NCI-H1048 (cell line): ENCODE data around the gene TFG.

Experiments used
- DNase-seq: peaks from one replicate; lab custom pipeline; 2025; lab: John Stamatoyannopoulos, UW

The TFG gene

DNA sequence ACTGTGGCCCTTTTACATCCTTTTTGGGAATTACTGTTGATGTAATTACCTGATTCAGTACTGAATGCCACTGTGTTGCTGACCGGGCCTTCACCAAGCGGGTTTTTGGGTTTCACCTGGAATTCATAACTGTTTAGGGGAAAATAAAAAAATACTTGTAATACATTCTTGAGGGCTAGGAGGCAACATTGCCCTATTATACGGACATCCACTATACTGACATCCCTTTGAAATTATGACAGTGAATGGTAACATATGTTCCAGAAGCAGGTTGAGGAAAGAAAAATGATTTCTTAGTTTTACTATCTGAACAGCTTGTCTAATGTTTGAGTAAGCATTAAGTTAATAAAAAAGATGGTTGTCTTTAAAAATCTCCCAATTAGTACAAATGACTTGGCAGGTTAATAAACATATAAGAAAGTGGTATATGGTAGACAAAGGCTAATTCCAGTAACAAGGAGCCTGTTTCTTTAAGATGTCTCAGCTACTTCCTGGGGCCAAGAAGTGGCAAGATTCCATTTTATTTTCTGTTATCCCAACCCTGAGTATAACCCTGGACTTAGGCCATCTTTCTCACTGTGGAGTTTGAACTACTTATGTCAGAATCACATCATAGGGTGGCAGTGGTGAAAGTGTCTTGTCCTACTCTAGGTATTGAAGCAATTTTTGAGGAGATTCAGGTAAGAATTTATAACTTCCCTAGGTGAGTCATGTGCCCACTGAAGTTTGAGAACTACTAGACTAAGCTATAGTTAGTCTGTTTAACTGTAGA, 45.5 kb downstream of the TFG start:
- DNase-seq, result no peak

- DNase-seq, result no peak
Observed at GRCh38 chr3:100756441-100756840, 47.1 kb downstream of the TFG start.

- no peak for DNase-seq
Observed at GRCh38 chr3:100759159-100759558, 49.9 kb downstream of the TFG start.

DNA sequence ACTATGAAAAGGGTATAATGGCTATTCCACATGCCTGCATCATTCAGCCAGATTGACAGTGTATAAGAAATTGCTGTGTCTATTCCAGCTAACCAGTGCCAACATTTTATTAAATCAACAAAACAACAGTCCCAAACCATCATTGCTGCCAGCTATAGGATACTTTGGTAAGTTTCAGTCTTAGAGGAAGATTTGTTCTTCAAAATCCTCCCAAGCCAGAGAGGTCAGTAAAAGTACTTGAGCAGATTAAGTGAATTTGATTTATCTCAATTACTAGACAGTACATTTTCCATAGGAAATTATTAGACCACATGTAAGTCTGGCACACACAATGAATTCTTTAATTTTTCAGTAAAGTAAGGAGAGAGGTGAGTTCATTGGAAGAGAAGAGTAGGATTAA, 50.7 kb downstream of the TFG start:
- DNase-seq, result no peak

- DNase-seq, result no peak
Observed at GRCh38 chr3:100760377-100760776, 51.1 kb downstream of the TFG start.

DNA sequence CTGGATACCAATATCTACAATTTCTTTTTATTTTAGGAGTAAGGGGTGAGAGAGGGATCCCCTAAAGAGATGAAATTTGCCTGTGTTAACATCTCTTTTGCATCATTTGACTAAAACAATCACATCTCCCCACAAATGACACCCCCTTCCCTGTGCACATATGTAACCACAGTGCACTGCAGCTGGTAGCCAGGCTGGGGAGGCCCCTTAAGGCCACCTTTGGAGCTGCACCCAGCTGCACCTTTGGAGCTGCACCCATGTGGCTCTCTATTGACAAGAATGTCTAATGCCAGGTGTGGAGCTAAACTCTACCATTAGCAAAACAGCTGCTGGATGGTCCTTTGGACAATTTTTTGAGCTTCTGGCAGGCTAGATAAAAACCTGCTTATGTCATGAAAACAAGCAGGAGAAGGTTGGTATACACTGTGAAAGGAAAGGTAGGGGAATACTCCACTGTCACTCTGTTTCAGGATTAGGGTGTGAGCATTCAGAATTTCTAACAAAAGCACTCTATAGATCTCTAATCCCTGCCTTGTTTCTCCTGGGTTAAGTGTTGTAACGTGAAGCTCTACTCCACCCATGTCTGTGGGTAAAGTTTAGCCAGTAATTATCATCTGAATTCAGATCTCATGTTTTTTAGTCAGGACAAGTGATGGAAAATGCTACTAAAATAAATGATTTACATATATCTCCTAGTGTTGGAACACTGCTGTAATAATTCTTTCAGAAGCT, 52.1 kb downstream of the TFG start:
- no peak for DNase-seq

DNA sequence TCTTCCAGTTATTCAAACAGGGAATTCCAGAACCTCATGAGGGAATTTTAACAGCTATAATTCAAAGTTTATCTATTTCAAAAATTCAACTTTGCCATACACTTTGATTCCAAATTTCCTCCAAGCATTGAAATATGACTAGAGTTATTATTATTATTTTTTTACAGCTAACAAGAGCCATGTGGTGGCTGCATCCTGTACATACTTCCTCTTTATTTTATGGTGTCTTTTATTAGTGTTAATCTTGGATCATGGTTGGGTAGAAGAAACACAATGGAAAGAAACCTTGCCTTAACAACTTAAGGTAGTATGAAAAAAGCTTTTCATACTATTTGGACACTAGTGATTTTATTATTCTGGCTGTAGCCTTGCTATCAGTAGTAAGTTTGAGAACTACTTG, 52.7 kb downstream of the TFG start:
- no peak for DNase-seq

- no peak for DNase-seq
Observed at GRCh38 chr3:100765437-100765975, 56.2 kb downstream of the TFG start.

DNA sequence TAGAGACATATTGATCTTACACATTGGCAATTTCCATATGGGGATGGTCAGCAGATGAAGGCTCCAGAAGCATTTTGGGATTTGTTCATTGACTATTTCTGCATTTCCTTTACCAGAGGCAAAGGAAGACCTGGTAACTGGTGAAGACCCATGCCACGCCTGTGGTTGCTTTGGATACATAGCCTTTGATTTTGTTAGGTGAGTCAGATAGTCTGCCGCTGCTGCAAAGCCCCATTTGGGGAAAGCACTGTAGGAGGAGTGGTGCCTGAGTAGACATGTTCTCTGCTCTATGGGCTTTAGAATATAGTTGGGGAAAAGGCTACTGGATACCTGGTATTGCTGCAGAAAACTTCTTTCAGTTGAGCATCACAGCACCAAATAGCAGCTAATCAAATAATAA, 56.8 kb downstream of the TFG start:
- no peak for DNase-seq

GRCh38 chr3:100769693-100770092, 60.4 kb downstream of the TFG start:
- DNase-seq, result no peak

- no peak for DNase-seq
Observed at GRCh38 chr3:100775226-100775625, 65.9 kb downstream of the TFG start.

DNA sequence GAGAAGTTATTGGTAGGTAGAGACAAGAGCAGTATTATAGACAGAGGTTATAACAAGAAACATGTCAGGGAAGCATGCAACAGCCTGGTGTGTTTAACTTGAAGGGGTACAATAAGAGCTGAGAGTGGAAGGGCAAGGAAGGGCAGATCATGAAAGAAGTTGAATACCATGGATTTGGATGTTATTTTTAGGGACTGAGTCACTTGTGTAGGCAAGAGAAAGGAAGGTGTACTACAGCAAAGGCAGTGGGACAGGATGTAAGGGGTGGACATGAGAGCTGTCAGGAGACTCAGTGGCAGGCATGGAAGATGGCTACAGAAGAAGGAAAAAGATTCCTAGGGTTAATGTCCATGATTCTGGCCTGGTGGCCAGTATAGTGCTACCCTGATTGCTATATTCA, 66.4 kb downstream of the TFG start:
- no peak for DNase-seq

GRCh38 chr3:100776097-100776729, 66.9 kb downstream of the TFG start:
- DNase-seq, result no peak

DNA sequence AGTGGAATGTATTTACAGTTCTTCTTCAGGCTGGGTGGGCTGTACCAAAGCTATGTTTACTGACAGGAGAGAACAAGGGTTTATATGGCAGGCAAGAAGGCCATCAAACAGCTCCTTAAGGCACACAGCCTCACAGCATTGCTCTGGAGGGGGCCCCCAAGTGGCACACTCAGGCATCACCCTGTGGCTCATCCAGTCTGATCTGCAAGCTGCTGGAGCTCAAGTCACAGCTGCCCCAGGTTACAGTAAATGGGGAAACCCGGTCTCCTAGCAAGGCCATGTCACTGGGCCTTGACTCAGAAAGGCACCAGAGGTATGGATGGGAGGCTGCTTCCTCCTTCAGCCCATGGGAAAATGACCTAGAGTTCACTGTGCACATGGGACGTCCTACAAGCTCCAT, 67.5 kb downstream of the TFG start:
- no peak for DNase-seq

DNA sequence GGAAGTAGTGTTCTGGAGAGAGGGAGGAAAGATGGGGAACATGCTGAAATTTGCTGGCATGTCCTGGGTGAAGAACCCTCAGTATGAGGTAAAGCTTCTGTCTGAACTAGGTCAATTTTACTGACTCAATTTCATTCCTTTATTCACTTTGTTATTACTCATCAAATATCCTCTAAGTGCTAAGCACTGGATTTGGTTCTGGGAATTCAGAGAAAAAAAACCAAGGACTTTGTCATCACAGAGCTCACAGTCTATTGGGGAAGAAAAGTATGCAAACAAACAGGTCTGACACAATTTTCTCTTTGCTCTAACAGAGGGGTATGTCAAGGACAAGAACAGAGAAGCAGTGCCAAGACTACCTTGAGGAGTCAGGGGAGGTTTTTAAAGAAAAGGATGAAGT, 68.0 kb downstream of the TFG start:
- no peak for DNase-seq

DNA sequence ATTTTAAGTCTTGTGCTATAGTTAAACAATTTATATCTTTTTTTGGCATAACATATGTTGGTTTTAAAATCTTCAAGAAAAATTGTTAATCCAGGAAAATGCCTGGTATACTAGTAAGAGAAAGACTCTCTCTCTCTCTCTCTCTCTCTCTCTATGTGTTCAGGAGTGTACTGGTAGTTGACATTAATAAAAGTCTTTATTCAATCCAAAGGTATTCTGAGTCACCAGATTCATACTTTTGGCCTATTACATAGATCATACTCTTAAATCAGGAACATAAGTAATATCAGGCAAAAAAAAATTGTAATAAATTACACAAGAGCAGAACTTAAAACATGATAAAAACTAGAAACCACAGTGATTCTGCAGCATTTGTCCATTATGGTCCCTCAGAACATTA, 70.2 kb downstream of the TFG start:
- DNase-seq, result no peak

GRCh38 chr3:100780071-100780622, 70.9 kb downstream of the TFG start:
- DNase-seq, result no peak

DNA sequence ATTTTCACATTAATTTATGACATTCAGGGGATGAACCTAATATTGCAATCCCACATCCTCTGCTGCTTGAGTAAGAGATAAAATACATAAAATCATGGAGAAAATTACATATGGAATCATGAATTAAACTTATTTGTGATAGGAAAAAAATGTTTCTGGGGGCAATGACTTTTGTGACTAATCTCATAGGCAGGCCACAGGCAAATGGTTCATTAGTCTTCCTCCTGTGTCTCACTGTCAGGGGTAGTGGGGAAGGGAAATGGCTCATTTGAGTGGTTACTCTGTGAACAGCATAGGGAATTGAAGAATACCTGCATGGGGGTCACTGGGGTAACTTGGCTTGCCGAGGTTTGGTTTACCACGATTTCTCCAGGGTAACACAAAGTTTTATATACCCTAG, 72.0 kb downstream of the TFG start:
- DNase-seq, result no peak

DNA sequence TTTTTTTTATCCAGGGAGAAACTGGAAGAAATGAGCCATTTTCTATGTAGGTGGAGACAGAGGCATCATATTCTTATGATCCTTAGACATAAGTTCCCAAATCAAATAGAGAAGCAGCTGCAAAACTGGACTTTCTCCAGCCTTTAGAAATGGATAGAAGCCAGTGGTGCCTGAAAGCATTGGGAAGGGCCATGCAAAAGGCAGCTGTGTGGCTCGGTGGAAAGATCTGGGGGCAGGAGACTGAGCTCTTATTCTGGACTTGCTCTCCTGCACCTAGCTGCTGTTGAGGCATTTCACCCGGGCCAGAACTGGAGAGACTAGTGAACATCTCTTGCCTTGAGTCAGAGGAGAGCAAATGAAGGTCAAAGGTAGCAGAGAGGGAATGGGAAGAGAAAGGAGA, 73.1 kb downstream of the TFG start:
- no peak for DNase-seq

DNA sequence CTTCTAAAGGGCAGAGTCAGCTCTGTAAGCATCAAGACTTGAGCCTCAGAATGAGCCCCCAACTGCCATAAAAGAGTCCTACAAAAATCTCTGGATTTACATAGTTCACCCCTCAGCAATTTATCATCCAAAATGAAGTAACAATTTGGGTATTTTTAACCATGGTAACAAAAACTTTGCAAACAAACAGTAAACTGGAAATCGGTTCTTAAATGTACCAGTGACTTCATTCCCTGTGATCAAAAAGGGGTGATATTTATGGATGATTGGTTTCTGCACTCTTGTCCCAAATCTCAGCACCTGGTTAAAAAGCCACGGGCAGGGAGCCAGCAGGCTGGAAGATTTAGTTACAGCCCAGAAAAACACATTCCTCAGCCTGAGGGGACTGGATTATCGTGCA, 73.6 kb downstream of the TFG start:
- no peak for DNase-seq

DNA sequence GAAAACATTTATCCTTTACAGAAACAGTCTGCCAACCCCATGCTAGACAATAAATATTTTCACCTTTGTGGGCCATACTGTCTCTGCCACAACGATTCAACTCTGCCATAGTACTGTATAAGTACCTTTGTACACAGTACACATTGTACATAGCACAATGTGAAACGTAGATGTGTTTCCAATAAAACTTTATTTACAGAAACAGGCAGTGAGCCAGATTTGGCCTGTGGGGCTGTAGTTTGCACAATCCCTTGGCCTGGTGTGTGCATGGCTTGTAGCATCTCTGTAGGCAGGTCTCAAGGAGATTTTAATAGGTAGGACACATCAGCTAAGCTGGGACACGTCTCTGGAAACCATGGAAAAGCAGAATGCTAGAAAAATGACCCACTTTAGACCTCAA, 74.3 kb downstream of the TFG start:
- DNase-seq, result no peak

GRCh38 chr3:100789579-100789978, 80.3 kb downstream of the TFG start:
- DNase-seq, result no peak

GRCh38 chr3:100796556-100796955, 87.3 kb downstream of the TFG start:
- no peak for DNase-seq
